Measurements from ENCODE around the gene LYPD6. TPM values are rescaled to one million over a fixed set of nuclear protein-coding genes. Genes with fewer than 3 reads are reported as not detected.
"Not testable (repeated sequence)": the region's sequence is repeated elsewhere in the genome, so short reads cannot be mapped to it uniquely, and the experiment has no call there.

LYPD6 gene
- 9.4 TPM for total RNA-seq

GRCh38 chr2:149330127-149331022 is at the start of gene LYPD6:
LYPD6 (plus strand) TSS chr2:149330587; CDS start chr2:149437709, 107,122 bp downstream.
- no peak for FAIRE-seq
- peak; percentile 91 to 93 for DNase-seq (ENCODE audit: low spot score in 2 of 2)

- FAIRE-seq (no peak), DNase-seq (ENCODE audit: low spot score in 2 of 2) (no peak)
Observed at GRCh38 chr2:149281441-149281840, 48.9 kb upstream of the LYPD6 start.

- no peak for DNase-seq (ENCODE audit: low spot score in 2 of 2)
- no peak for FAIRE-seq
Observed at GRCh38 chr2:149290662-149291061, 39.7 kb upstream of the LYPD6 start.

GRCh38 chr2:149291881-149292280 is 38.5 kb upstream of the LYPD6 start:
- FAIRE-seq, result no peak
- no peak for DNase-seq (ENCODE audit: low spot score in 2 of 2)

GRCh38 chr2:149296031-149296430 is 34.4 kb upstream of the LYPD6 start:
- no peak for DNase-seq (ENCODE audit: low spot score in 2 of 2)
- no peak for FAIRE-seq

GRCh38 chr2:149307014-149307413 is 23.4 kb upstream of the LYPD6 start:
- no peak for DNase-seq (ENCODE audit: low spot score in 2 of 2)
- no peak for FAIRE-seq

- no peak for FAIRE-seq
Observed at GRCh38 chr2:149310349-149310748, 20.0 kb upstream of the LYPD6 start.

GRCh38 chr2:149312039-149312438 is 18.3 kb upstream of the LYPD6 start:
- DNase-seq (ENCODE audit: low spot score in 2 of 2) (no peak), FAIRE-seq (no peak)

More at GRCh38 chr2:149310349-149310748, 20.0 kb upstream of the LYPD6 start:
- DNase-seq (ENCODE audit: low spot score in 2 of 2), result no peak

- FAIRE-seq, result no peak
Observed at GRCh38 chr2:149313512-149313972, 16.8 kb upstream of the LYPD6 start.

GRCh38 chr2:149314687-149315086 is 15.7 kb upstream of the LYPD6 start:
- no peak for FAIRE-seq
- DNase-seq (ENCODE audit: low spot score in 2 of 2), result no peak

More at GRCh38 chr2:149313512-149313972, 16.8 kb upstream of the LYPD6 start:
- peak; percentile 53 to 55 for DNase-seq (ENCODE audit: low spot score in 2 of 2)

GRCh38 chr2:149315461-149315860 is 14.9 kb upstream of the LYPD6 start:
- no peak for DNase-seq (ENCODE audit: low spot score in 2 of 2)
- FAIRE-seq, result no peak

GRCh38 chr2:149318566-149318965 is 11.8 kb upstream of the LYPD6 start:
- not testable (repeated sequence) for FAIRE-seq; DNase-seq (ENCODE audit: low spot score in 2 of 2)

GRCh38 chr2:149320362-149320761 is 10.0 kb upstream of the LYPD6 start:
- no peak for FAIRE-seq

GRCh38 chr2:149329068-149329467 is 1.3 kb upstream of the LYPD6 start:
- FAIRE-seq, result no peak
- DNase-seq (ENCODE audit: low spot score in 2 of 2), result no peak

More at GRCh38 chr2:149320362-149320761, 10.0 kb upstream of the LYPD6 start:
- no peak for DNase-seq (ENCODE audit: low spot score in 2 of 2)

- FAIRE-seq (no peak), DNase-seq (ENCODE audit: low spot score in 2 of 2) (peak; percentile 40 to 56)
Observed at GRCh38 chr2:149329489-149330126, 779 bp upstream of the LYPD6 start.

- no peak for DNase-seq (ENCODE audit: low spot score in 2 of 2)
- FAIRE-seq, result no peak
Observed at GRCh38 chr2:149331023-149331400, 625 bp downstream of the LYPD6 start.

- FAIRE-seq (no peak), DNase-seq (ENCODE audit: low spot score in 2 of 2) (no peak)
Observed at GRCh38 chr2:149332364-149332763, 2.0 kb downstream of the LYPD6 start.

- FAIRE-seq (no peak), DNase-seq (ENCODE audit: low spot score in 2 of 2) (no peak)
Observed at GRCh38 chr2:149333636-149334035, 3.2 kb downstream of the LYPD6 start.

- DNase-seq (ENCODE audit: low spot score in 2 of 2) (no peak), FAIRE-seq (no peak)
Observed at GRCh38 chr2:149334156-149334555, 3.8 kb downstream of the LYPD6 start.

- DNase-seq (ENCODE audit: low spot score in 2 of 2) (no peak), FAIRE-seq (no peak)
Observed at GRCh38 chr2:149339324-149339723, 8.9 kb downstream of the LYPD6 start.

GRCh38 chr2:149342509-149342908 is 12.1 kb downstream of the LYPD6 start:
- DNase-seq (ENCODE audit: low spot score in 2 of 2) (no peak), FAIRE-seq (no peak)

Measured in frontal cortex (tissue), 4 donors.